HG02763 (cell line): ENCODE measurements around the gene E2F2.

Source experiments
- ATAC-seq: cut with Tn5 transposase; IDR thresholded peaks from one replicate; pipeline ENCODE4 v1.9.1; 2021; ENCODE audit warnings: mild to moderate bottlenecking, moderate library complexity; ENCODE audit not compliant: unreplicated experiment

The E2F2 gene

DNA sequence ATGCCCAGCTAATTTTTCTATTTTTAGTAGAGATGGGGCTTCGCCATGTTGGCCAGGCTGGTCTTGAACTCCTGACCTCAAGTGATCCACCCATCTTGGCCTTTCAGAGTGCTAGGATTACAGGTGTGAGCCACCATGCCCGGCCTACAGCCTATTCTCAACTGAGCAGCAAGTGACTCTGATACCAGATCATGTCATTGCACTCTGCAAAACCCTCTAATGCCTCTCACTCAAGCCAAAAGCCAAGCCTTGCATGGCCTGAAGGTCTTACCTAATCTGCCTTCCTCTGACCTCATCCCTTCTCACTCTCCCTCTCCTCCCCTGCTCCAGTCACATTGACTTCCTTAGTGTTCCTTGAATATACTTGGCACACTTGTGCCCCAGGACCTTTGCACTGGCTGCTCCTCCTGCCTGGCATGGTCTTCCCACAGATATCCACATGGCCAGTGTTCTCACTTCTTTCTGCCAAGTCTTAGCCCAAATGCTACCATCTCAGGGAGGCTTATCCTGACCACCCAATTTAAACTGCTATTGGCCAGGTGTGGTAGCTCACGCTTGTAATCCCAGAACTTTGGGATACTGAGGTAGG is 38.8 kb downstream of the E2F2 start:
- no peak for ATAC-seq

DNA sequence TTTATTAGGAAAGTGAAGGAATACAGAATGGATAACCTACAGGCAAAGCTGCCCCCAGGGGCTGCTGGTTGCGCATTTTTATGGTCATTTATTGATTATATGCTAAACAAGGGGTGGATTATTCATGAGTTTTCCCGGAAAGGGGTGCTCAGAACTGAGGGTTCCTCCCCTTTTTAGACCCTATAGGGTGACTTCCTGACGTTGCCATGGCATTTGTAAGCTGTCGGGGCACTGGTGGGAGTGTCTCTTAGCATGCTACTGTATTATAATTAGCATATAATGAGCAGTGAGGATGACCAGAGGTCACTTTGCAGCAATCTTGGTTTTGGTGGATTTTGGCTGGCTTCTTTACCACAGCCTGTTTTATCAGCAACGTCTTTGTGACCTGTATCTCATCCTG is 41.2 kb downstream of the E2F2 start:
- ATAC-seq = no peak

DNA sequence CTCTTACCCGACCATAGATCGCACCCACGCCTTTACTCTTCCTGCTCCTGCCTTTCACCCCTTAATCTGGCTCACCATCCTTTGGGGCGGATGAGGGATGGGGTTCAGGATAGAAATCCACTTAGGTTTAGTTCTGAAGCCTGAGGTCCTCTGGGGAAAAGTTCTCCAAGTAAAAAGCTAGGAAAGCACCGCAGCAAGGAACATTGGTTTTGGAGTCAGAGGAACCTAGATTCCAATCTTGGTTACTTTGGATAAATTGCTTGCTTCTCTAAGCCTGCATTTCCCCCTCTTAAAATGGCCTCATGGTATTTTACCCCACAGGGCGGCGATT is 46.1 kb downstream of the E2F2 start:
- no peak for ATAC-seq

DNA sequence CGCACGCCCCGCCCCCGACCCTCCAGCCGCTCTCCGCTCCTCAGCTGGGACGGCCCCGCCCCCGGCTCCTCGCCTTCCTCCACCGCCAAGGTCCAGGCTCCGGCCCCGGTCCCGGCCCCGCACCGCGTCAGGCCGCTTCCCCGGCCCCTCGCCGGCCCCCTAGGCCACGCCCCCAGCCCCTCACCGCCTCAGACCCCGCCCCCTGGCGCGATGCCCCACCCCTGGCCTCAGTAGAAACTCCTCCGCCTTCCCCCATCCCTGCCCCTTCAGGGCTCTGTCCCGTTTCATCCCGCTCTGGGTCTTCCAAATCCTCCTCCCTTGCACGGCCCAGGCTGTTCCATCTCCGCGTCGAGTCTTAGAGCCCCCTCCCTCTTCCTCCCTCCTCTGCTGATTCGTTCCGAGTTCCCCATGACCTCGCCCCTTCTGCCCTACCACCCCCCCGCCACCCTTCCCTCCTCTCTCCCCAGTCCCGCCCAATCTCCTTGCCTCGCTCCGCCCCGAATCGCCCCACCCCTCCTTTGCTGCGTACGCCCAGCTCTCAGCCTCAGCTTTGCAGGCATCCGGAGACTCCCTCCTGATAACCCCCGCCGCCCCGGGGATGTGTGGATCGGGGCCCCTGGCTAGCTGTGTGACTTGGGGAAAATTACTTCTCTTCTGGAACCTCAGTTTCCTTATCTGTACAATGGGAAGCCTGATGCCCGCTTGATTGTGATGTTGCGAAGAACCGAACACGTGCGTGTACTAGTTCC is 46.6 kb downstream of the E2F2 start:
- no peak for ATAC-seq

DNA sequence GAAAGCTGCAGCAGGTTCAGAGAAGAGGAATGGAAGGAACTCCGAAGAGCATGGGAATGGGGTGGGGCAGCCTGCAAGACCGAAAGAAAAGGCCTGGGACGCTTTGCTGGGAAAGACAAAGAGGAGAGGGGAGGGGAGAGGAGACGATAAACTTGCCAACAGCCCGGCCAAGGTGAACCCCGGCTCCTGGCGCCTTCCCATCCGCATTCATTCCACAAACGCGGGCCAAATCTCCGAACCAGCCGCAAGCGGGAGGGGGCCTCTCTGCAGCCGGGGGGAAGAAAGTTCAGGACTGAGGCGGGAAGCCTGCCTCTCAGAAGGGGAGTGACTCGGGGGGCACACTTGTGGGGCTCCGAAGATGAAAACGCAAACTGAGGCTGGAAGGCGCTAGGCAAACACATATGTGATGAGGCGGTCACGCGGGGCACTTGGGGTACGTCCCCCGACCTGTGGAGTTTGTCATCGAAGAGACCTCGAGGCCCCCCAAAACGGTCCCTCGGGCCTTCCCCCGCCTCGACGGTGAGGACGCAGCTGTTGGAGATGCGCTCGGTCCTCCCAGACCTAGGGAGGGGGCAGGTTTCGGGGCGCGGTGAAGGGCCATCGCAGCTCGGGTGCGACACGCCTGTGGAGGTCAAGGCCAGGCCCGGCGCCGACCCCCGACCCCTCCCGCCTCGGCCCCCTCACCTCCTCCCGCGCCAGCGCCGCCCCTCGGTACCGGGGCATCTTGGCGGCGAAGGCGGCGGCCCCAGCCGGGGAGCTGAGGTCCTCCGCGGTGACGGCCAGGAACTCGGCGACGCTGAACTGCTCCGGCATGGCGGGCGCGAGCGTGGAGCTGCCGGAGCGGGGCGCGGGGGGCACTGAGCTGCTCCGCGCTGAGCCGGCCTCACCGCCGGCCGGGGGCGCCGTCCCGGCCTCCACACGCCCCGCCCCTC is 47.4 kb downstream of the E2F2 start, which contains the start of gene ASAP3:
ASAP3 (minus strand) TSS at position 859 of the 932 bp plus-strand sequence; CDS start at position 813, 46 bp downstream.
- ATAC-seq = no peak

DNA sequence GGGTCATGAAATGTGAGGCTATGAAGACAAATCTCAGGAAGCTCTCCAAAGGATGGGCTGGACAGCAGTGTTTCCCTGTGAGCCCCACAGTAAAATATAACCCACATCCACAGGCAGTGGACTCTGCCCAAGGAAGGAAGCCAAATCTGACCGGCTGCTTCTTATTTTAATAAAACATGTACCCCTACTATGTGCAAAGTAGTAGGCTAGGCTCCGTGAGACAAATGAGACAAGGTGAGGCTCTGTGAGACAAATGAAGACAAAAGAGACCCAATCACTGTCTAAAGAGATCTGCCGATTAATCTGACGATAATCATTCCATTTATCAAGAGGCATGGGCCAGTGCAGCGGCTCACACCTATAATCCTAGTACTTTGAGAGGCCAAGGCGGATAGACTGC is 49.1 kb downstream of the E2F2 start:
- no peak for ATAC-seq

DNA sequence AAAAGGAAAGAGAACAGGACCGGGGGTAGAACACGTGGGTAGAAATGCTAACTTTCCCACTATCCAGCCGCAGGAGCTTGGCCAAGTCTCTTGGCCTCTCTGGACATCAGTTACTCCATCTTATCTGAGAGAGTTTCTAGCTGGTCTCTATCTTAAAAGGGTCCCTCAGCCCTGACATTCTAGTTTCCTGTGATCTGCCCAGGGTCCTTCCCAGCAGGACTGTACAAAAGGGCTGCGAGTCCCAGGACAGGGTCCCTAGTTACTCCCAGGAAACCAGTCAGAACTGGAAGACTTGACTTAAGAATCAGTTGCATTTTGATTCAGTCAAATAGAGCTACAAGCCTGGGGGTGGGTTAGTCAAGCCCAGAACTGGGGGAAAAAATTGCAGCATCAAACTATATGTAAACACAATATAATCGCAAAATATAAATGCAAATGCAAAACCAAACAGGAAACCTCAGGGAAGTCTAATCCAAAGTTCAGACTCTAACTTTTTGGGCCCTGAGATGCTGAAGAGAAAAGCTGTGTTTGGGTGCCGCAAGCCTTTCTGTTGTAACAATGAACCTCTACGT is 49.9 kb downstream of the E2F2 start:
- ATAC-seq = no peak

DNA sequence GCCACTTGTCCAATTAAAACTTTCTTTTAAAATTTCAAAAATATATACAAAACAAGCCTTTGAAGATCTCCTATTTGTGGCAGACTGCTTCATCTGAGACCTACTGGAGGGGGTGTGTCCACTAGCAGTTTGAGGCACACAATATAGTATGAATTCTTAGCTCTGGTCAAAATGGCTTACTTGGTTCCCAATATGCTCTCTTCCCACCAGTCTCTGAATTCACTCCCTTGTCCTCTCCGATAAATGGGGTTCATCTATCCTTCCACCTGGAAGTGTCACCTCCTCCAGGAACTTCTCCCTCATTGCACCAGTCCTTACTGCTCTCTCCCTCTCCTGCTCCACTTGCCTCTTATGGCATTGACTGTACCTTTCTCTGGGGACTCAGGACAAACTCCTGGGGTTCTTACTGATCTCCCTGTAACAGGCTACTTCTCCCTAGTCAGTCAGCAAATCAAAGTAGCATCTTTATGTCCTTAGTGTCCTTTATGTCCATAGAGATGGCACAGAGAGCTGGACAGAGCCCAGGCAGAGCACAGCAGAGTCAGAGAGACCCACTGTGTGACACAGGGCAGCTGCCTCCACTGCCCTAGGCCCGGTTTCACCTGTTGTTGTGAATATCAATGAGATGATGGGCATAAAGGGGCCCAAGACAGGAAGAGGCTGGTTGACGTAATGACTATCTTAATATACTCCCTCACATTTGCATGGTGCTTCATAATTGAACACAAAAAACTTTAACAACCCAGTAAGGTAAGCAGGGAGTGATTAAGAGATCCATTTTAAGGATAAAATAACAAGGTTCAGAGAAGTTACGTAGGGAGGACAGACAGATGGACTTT is 50.6 kb downstream of the E2F2 start:
- ATAC-seq = no peak

DNA sequence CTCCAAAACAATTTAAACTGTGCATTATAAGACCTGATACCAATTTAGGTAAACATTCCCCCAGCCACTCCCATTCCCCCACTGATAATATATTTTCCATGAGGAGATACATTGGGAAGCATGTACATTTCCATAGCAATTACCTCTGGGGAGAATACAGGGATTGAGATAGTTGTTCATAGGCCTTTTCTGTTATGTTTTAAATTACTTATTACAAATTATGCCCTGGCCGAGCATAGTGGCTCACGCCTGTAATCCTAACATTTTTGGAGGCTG is 51.4 kb downstream of the E2F2 start:
- no peak for ATAC-seq

DNA sequence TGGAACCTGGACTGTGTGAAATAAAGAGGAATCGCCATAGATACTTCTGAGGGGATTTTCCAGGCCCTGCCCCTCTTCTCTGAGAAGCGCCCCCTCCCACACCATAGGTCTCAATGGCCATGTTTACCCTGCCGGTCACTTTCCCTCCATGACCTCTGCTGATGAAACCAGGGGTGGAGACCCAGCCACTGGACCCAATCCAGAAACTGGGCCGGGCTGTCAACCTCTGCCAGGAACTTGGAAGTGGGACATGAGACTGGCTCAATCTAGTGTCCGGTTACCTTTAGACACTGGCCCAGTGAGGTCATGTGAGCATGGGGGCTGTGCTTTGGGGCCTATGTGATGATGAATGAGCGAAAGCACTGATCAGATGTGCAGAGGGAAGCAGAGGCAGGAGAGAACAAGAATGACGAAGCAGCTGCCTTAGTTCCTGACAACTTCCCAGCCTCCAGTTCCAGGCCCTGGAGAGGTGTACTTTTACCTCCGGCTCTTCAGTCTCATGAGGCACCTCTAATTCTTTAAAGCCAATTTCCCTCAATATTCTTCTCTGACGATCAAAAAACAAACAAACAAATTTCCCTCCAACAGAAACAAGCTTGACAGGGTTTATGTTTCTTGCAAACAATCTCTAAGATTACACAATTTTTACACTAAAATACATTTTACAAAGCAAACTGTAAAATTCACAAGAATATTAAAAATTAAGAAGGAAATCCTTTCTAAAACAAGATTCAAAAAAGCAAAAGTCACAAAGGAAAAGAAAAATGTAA is 52.0 kb downstream of the E2F2 start:
- no peak for ATAC-seq

DNA sequence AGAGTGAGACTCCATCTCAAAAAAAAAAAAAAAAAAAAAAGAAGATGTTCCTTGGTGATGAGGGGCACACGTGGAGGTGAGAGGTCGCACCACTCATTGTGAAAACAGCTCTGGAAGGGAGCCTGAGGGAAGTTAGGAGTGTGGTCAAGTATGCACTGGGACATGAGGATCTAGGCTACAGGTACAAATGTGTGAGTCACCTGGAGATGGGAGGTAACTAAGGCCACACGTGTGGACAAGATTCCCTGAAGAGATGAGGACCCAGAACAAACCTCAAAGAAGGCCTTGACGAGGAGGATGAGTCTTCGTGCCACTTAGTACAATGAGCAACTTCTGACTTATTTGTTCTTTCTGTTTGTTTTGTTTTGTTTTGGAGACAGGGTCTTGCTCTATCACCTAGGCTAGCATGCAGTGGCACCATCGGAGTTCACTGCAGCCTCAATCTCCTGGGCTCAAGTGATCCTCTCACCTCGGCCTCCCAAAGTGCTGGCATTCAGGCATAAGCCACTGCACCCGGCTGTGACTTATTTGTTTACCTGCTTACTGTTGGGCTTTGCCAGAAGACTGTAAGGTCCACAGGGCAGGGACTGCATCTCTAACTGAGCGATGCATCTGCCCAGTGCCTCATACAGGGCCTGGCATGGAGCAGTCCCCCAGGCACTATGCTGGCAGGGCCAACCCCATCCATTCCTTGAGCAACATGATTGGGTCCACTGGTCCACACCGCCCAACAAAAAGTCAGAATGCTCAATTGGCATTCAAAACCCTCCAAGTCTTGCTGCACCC is 53.5 kb downstream of the E2F2 start:
- ATAC-seq = no peak

DNA sequence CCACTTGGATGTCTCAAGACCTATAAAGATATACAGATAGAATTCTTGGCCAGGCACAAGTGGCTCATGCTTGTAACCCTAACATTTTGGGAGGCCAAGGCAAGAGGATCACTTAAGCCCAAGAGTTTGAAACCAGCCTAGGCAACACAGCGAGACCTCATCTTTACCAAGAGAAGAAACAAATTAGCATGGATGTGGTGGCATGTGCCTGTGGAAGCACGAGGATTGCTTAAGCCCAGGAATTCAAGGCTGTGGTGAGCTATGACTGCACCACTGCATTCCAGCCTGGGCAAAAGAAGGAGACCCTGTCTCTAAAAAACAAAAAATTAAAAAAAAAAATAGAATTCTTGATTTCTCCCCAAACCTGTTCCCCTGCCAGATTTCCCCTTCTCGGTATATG is 55.4 kb downstream of the E2F2 start:
- no peak for ATAC-seq

DNA sequence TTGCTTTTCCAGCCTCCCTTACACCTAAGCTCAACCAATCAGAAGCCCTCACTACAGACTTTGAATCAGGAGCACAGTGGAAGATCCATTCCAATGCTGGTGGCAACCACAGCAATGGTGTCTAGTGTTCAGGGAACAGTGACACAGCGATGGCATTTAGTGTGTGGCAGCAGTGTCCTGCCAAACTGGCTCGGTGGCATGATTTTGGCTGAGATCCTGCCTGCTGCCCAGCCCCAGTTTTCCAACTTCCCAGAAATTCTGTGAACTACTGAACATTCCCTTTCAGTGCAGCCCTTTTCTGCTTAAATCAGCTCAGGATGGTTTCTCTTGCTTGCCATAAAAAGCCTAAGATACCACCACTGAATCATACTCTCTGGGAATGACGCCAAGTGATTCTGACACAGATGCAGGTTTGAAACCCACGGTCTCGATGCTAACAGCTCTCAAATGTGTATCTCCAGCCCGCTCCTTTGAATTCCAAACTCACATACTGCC is 55.9 kb downstream of the E2F2 start:
- ATAC-seq = no peak

DNA sequence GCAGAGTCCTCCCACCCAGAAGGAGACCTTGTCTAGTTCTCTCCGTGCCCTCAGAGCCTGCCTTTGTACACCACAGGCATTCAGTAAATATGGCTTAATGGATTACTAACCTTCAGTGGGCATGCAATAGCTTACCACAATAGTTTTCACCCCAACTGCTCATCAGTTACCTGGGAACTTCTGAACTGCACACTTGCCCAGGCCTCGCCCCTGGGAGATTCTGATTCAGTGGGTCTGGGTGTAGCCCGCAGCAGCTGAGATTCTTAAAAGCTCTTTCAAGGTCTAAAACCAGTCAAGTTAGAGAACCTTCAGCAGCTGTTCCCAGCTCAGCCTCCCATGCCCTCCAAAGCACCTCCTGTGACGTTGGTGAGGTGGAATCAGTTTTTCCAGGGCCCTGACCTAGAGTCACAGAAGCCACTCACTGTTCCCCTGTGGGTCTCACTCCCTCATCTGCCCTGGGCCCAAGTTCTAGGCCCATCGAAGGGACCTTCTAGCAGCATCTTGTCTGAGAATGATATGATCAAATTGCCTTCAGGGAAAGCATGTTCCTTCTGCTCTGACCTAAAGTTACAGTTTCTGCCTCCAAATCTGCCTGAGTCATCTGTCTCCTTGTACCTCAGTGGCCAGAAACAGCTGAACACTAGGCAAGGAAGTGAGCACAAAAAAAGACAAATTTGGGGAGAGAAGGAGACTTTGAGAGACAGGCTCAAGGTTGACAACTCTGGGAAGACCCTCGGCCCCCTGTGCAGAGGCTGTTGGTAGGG is 57.8 kb downstream of the E2F2 start:
- no peak for ATAC-seq

DNA sequence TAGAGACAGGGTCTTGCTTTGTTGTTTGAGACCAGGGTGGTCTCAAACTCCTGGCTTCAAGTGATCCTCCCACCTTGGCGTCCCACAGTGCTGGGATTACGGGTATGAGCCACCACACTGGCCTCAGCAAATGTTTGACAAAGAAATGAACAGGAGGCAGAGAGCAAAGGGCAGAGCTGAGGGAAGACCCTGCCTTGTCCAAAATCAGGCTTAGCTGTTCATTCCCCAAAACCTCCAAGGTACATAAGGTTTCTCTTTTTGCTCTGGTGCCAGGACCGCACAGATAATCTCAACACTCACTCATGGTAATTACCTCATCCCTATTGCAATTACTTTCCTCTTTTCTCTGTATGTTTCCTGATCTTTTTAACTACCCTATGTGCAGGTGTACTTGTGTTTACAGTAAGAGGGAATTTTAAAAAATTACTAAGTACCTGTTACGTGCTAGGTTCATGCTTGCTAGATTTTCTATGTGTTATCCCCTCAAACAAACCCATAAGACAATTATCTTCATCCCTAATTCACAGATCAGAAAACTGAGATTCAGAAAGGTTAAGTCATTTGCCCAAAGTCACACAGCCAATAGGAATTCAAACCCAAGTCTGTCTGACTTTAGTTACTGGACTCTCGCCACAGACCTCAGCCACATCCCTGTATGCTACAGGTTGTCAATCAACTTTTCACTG is 58.5 kb downstream of the E2F2 start:
- ATAC-seq = no peak

DNA sequence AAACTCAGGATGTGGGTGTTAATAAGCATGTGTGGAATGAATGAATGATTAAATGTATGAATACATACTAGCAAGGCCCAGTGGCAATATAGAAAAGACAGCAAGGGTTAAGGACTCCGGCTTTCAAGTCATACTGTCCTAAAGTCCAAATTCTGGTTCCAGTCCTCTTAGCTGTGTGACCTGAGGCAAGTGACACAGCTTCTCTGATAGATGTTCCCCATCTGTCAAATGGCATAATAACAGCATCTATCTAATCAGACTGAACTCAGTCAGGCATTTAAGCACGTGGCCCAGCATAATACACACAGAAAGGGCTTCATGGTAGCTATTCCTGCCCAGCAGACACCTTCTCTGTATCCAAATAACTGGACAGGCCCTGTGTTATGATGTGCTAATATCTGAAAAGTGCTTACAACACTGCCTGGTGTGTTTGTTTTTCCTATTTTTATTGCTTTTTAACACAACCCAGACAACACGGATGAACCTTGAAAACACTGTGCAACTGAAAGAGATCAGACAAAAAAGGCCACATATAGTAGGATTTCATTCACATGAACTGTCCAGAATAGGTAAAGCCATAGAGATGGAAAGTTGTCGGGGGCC is 59.5 kb downstream of the E2F2 start:
- no peak for ATAC-seq

DNA sequence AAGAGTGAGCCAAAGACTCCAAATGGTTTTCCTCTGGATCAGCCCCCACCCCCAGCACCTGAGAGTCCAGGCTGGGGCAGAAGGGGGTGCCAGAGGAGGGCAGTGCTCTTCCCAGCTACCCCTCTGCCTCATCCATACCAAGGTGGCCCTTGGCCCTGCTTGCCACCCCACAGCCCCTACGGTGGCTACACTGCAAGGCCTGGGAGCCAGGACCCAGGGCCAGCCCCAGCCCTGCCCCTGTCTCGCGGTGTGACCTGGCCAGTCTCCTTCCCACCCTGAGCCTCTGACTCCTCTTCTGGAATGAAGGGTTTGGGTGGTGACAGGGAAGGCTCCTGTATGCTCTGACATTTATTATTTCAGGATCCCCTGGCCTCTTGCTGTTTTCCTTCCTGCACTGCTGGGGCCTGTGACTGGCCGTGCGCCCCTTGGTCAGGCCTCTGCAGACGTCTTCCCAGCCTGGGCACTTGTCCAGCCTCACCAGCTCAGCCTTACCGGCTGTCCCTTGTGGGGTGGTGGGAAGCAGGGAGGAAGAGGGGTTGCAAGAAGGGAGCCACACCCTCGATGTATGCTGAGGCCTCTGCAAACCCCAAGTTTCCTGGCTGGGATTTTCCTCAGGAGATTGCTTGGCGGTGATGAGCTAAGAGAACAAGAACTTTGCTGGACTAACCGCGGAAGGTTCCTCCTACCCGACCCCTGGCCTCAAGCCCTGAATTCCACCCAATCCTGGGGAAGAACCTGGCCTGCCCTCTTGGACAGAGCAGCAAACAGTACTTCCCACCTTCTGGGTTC is 60.6 kb downstream of the E2F2 start:
- no peak for ATAC-seq
